Measurements from ENCODE around the gene PTPRM. TPM values are rescaled to one million over a fixed set of nuclear protein-coding genes. Genes with fewer than 3 reads are reported as not detected.

The PTPRM gene
- polyA plus RNA-seq, 3 donors: 0.04 to 2.1 (median 0.66) TPM

GRCh38 chr18:8424481-8424880 lies 857.4 kb downstream of the PTPRM start:
- intact Hi-C loops (cut with micrococcal nuclease): no loop called here
- no peaks in the 10 kb centered on the region for H3K79me2 ChIP-seq (ENCODE audit: insufficient read depth, low read length)
- no peak overlapping the region for H2AFZ ChIP-seq (ENCODE audit: insufficient read depth, low read depth, low read length, poor library complexity, severe bottlenecking)
- Mint-ChIP-seq H3K36me3 (no peaks in the 10 kb centered on the region), H3K9me3 (peaks cover 0 to 15% (median 3%) of the 10 kb centered on the region in 7 donors), H3K27ac (no peak overlapping the region), H3K4me1 (no peaks in the 10 kb centered on the region), H3K27me3 (ENCODE audit: low read depth in 3 of 3) (peaks cover 0 to 5% (median 2%) of the 10 kb centered on the region in 3 donors), H3K4me3 (no peak overlapping the region)
- TF ChIP-seq CTCF (IDR thresholded peaks at IDR 0.05): no peak
- no peak overlapping the region for H3K4me3 ChIP-seq (replicated peaks in 1 of 3; ENCODE audit: low read depth in 2 of 3, low read length in 3 of 3)
- no peaks in the 10 kb centered on the region for H3K36me3 ChIP-seq (replicated peaks in 1 of 2; ENCODE audit: control insufficient read depth in 1 of 2, insufficient read depth in 2 of 2, low read length in 2 of 2)
- WGBS (ENCODE audit: insufficient coverage): 93% methylated on average over 4 of the region's 7 CpGs
- no peaks in the 10 kb centered on the region for H3K27me3 ChIP-seq (ENCODE audit: control insufficient read depth in 2 of 2, insufficient read depth in 2 of 2, low read length in 2 of 2)
- no peak overlapping the region for H3K27ac ChIP-seq (ENCODE audit: low read depth in 1 of 2, low read length in 2 of 2)
- no peaks in the 10 kb centered on the region for H4K20me1 ChIP-seq (ENCODE audit: insufficient read depth, low read length)
- peaks cover 0 to 3% of the 10 kb centered on the region in 2 donors for H3K9me3 ChIP-seq (replicated peaks in 1 of 2; ENCODE audit: control insufficient read depth in 1 of 2, insufficient read depth in 1 of 2, low read length in 2 of 2)
- no peak overlapping the region for H3K9ac ChIP-seq (ENCODE audit: insufficient read depth, low read length, poor library complexity, severe bottlenecking)
- no peak for DNase-seq
- H3K4me1 ChIP-seq (ENCODE audit: control insufficient read depth in 1 of 2, insufficient read depth in 2 of 2, low read length in 2 of 2): no peaks in the 10 kb centered on the region
- H3K4me2 ChIP-seq (replicated peaks; ENCODE audit: extremely low read depth, low read length, poor library complexity, severe bottlenecking): no peak overlapping the region

- no peaks in the 10 kb centered on the region for H3K36me3 ChIP-seq (replicated peaks in 1 of 2; ENCODE audit: control insufficient read depth in 1 of 2, insufficient read depth in 2 of 2, low read length in 2 of 2)
- peaks cover 0 to 3% of the 10 kb centered on the region in 2 donors for H3K9me3 ChIP-seq (replicated peaks in 1 of 2; ENCODE audit: control insufficient read depth in 1 of 2, insufficient read depth in 1 of 2, low read length in 2 of 2)
- Mint-ChIP-seq H3K9me3 (peaks cover 0 to 15% (median 3%) of the 10 kb centered on the region in 7 donors), H3K4me1 (no peaks in the 10 kb centered on the region), H3K36me3 (no peaks in the 10 kb centered on the region), H3K4me3 (no peak overlapping the region), H3K27ac (no peak overlapping the region), H3K27me3 (ENCODE audit: low read depth in 3 of 3) (peaks cover 0 to 5% (median 2%) of the 10 kb centered on the region in 3 donors)
- 81% methylated on average over 9 of the region's 13 CpGs for WGBS (ENCODE audit: insufficient coverage)
- no peak overlapping the region for H3K4me2 ChIP-seq (replicated peaks; ENCODE audit: extremely low read depth, low read length, poor library complexity, severe bottlenecking)
- H3K27ac ChIP-seq (ENCODE audit: low read depth in 1 of 2, low read length in 2 of 2): no peak overlapping the region
- no peaks in the 10 kb centered on the region for H3K4me1 ChIP-seq (ENCODE audit: control insufficient read depth in 1 of 2, insufficient read depth in 2 of 2, low read length in 2 of 2)
- no peak overlapping the region for H2AFZ ChIP-seq (ENCODE audit: insufficient read depth, low read depth, low read length, poor library complexity, severe bottlenecking)
- intact Hi-C loops (cut with micrococcal nuclease): no loop called here
- no peak for DNase-seq
- H3K4me3 ChIP-seq (replicated peaks in 1 of 3; ENCODE audit: low read depth in 2 of 3, low read length in 3 of 3): no peak overlapping the region
- no peaks in the 10 kb centered on the region for H4K20me1 ChIP-seq (ENCODE audit: insufficient read depth, low read length)
- no peak overlapping the region for H3K9ac ChIP-seq (ENCODE audit: insufficient read depth, low read length, poor library complexity, severe bottlenecking)
- H3K27me3 ChIP-seq (ENCODE audit: control insufficient read depth in 2 of 2, insufficient read depth in 2 of 2, low read length in 2 of 2): no peaks in the 10 kb centered on the region
- no peak for TF ChIP-seq CTCF (IDR thresholded peaks at IDR 0.05)
- no peaks in the 10 kb centered on the region for H3K79me2 ChIP-seq (ENCODE audit: insufficient read depth, low read length)
Measured at GRCh38 chr18:8424917-8425725, 858.0 kb downstream of the PTPRM start.
